H9 (cell line): ENCODE measurements around the gene TOMM22. TPM values are rescaled to one million over a fixed set of nuclear protein-coding genes. Genes with fewer than 3 reads are reported as not detected.
A peak's percentile ranks its signal among the peaks of the same experiment; 100 is the strongest.

Experiments
- DNase-seq: peaks from one replicate; pipeline ENCODE4 v3.0.0-alpha.2; 2017
- H2AFZ ChIP-seq: one replicate; pipeline ENCODE4 v1.6.1; 2013; ENCODE audit warnings: mild to moderate bottlenecking, low read length, control low read depth, moderate library complexity
- H2AK5ac ChIP-seq: 2 replicates; pipeline ENCODE4 v1.6.1; 2013; ENCODE audit warnings: low read length, control low read depth, mixed read lengths; ENCODE audit not compliant: insufficient read length
- H2BK120ac ChIP-seq: one replicate; pipeline ENCODE4 v1.6.1; 2013; ENCODE audit warnings: low read depth, mild to moderate bottlenecking, low read length, control low read depth, inconsistent platforms; ENCODE audit not compliant: poor library complexity, severe bottlenecking
- H2BK12ac ChIP-seq: 2 replicates; pipeline ENCODE4 v1.6.1; 2013; ENCODE audit warnings: low read length, control low read depth, mixed read lengths, low read depth; ENCODE audit not compliant: insufficient read length
- H2BK15ac ChIP-seq: 2 replicates; pipeline ENCODE4 v1.6.1; 2013; ENCODE audit warnings: low read depth, low read length, control low read depth
- H2BK20ac ChIP-seq: one replicate; pipeline ENCODE4 v1.6.1; 2013; ENCODE audit warnings: low read depth, mild to moderate bottlenecking, low read length, control low read depth, inconsistent platforms; ENCODE audit not compliant: poor library complexity, severe bottlenecking
- H2BK5ac ChIP-seq: 2 replicates; pipeline ENCODE4 v1.6.1; 2013; ENCODE audit warnings: low read length, control low read depth, mixed read lengths; ENCODE audit not compliant: insufficient read length
- H3K14ac ChIP-seq: 2 replicates; pipeline ENCODE4 v1.6.1; 2013; ENCODE audit warnings: low read length, control low read depth; ENCODE audit not compliant: insufficient read depth
- H3K18ac ChIP-seq: 2 replicates; pipeline ENCODE4 v1.6.1; 2013; ENCODE audit warnings: low read depth, mild to moderate bottlenecking, mixed read lengths, low read length, control low read depth; ENCODE audit not compliant: insufficient read length
- H3K23ac ChIP-seq: 2 replicates; pipeline ENCODE4 v1.6.1; 2013; ENCODE audit warnings: low read length, control low read depth, mixed read lengths, low read depth; ENCODE audit not compliant: insufficient read length
- H3K23me2 ChIP-seq: 2 replicates; pipeline ENCODE4 v1.6.1; 2013; ENCODE audit warnings: low read depth, mild to moderate bottlenecking, mixed read lengths, low read length, control low read depth; ENCODE audit not compliant: insufficient read length, poor library complexity, severe bottlenecking
- H3K27ac ChIP-seq: 2 replicates; pipeline ENCODE4 v1.5.1; 2013; ENCODE audit warnings: low read length, control low read depth, mixed read lengths, low read depth; ENCODE audit not compliant: insufficient read length
- H3K27me3 ChIP-seq: 2 replicates; pipeline ENCODE4 v1.6.1; 2013; ENCODE audit warnings: low read length, control low read depth, inconsistent platforms; ENCODE audit not compliant: insufficient read depth
- H3K4ac ChIP-seq: 2 replicates; pipeline ENCODE4 v1.6.1; 2013; ENCODE audit warnings: low read depth, mild to moderate bottlenecking, control low read depth, inconsistent platforms, low read length, moderate library complexity
- H3K4me1 ChIP-seq: 2 replicates; pipeline ENCODE4 v1.6.1; 2013; ENCODE audit warnings: low read length, control low read depth, inconsistent platforms; ENCODE audit not compliant: insufficient read depth
- H3K4me2 ChIP-seq: 2 replicates; pipeline ENCODE4 v1.6.1; 2013; ENCODE audit warnings: low read length, control low read depth, mixed read lengths; ENCODE audit not compliant: insufficient read length, insufficient read depth
- H3K56ac ChIP-seq: 2 replicates; pipeline ENCODE4 v1.6.1; 2013; ENCODE audit warnings: low read depth, mild to moderate bottlenecking, mixed read lengths, low read length, control low read depth; ENCODE audit not compliant: insufficient read length
- H3K79me1 ChIP-seq: 2 replicates; pipeline ENCODE4 v1.6.1; 2013; ENCODE audit warnings: low read depth, mild to moderate bottlenecking, moderate library complexity, low read length, control low read depth, inconsistent platforms; ENCODE audit not compliant: insufficient read depth, poor library complexity, severe bottlenecking
- H3K79me2 ChIP-seq: 2 replicates; pipeline ENCODE4 v1.6.1; 2013; ENCODE audit warnings: low read length, control low read depth, inconsistent platforms; ENCODE audit not compliant: insufficient read depth
- H3K9ac ChIP-seq: 2 replicates; pipeline ENCODE4 v1.6.1; 2013; ENCODE audit warnings: low read length, control low read depth, mixed read lengths; ENCODE audit not compliant: insufficient read length; ENCODE audit errors: extremely low read depth
- H3K9me3 ChIP-seq: one replicate; pipeline ENCODE4 v1.6.1; 2013; ENCODE audit warnings: low read depth, low read length, inconsistent platforms; ENCODE audit not compliant: control insufficient read depth
- H3T11ph ChIP-seq: one replicate; pipeline ENCODE4 v1.6.1; 2013; ENCODE audit warnings: mild to moderate bottlenecking, low read length, control low read depth, inconsistent platforms
- H4K20me1 ChIP-seq: one replicate; pipeline ENCODE4 v1.6.1; 2013; ENCODE audit not compliant: control insufficient read depth, insufficient read length, insufficient read depth
- H4K5ac ChIP-seq: 2 replicates; pipeline ENCODE4 v1.6.1; 2013; ENCODE audit warnings: low read depth, mild to moderate bottlenecking, mixed read lengths, low read length, control low read depth; ENCODE audit not compliant: insufficient read length
- H4K8ac ChIP-seq: replicated peaks from 2 replicates; pipeline ENCODE4 v1.6.1; 2013; ENCODE audit warnings: low read length, control low read depth, mixed read lengths, low read depth; ENCODE audit not compliant: insufficient read length
- H4K91ac ChIP-seq: 2 replicates; pipeline ENCODE4 v1.6.1; 2013; ENCODE audit warnings: low read depth, mild to moderate bottlenecking, moderate library complexity, mixed read lengths, low read length, control low read depth; ENCODE audit not compliant: insufficient read length
- H3K27ac Mint-ChIP-seq, 3 experiments: 2 replicates in 2 of 3; 3 replicates in 1 of 3; pipeline ENCODE4 v1.8.0; 2020 to 2021; ENCODE audit warnings: mixed read lengths in 3 of 3, mild to moderate bottlenecking in 1 of 3, moderate library complexity in 1 of 3
- H3K27me3 Mint-ChIP-seq: 2 replicates; pipeline ENCODE4 v1.8.0; 2021; ENCODE audit warnings: low read depth, mild to moderate bottlenecking, moderate library complexity, mixed read lengths
- H3K36me3 Mint-ChIP-seq, 3 experiments: 2 replicates in 2 of 3; 3 replicates in 1 of 3; pipeline ENCODE4 v1.8.0; 2020 to 2021; ENCODE audit warnings: low read depth in 3 of 3, mixed read lengths in 3 of 3; ENCODE audit not compliant: insufficient read depth in 1 of 3
- H3K4me1 Mint-ChIP-seq, 2 experiments: 2 replicates each; pipeline ENCODE4 v1.8.0; 2020; ENCODE audit warnings: mixed read lengths in 2 of 2
- H3K4me3 Mint-ChIP-seq, 2 experiments: 2 replicates in 1 of 2; 3 replicates in 1 of 2; pipeline ENCODE4 v1.8.0; 2020 to 2021; ENCODE audit warnings: mild to moderate bottlenecking in 2 of 2, mixed read lengths in 2 of 2, moderate library complexity in 1 of 2
- H3K9me3 Mint-ChIP-seq, 2 experiments: 2 replicates in 1 of 2; 3 replicates in 1 of 2; pipeline ENCODE4 v1.8.0; 2020; ENCODE audit warnings: mild to moderate bottlenecking in 2 of 2, mixed read lengths in 2 of 2, moderate library complexity in 1 of 2
- CTCF ChIP-seq: fragments of 200-600 bp; sonication (generic); conservative IDR thresholded peaks from 3 replicates; pipeline ENCODE4 v1.8.0; 2021; ENCODE audit warnings: antibody characterized with exemption, mild to moderate bottlenecking
- WGBS: extraction: QIAGEN DNeasy Blood & Tissue Kit; methylation state at CpG from one replicate; pipeline ENCODE4 v1.1.7; 2013; ENCODE audit warnings: missing lambda C conversion rate, low lambda C conversion rate, mixed read lengths; ENCODE audit not compliant: insufficient read length; ENCODE audit errors: extremely low coverage; 5-methylcytosine and 5-hydroxymethylcytosine counted together
- total RNA-seq: library from RNA; stranded (reverse); gene quantifications from 2 replicates; pipeline ENCODE4 v1.2.1, GENCODE V29; 2021

Gene TOMM22
- total RNA-seq, 1 experiment from 2014 or later, result 128 TPM

GRCh38 chr22:38675833-38676232 is 5.9 kb upstream of the TOMM22 start:
- Histone ChIP-seq H3K79me2 (no peaks in the 10 kb centered on the region), H4K8ac (no peak overlapping the region), H2BK20ac (no peak overlapping the region), H2BK5ac (no peak overlapping the region), H2AK5ac (no peak overlapping the region), H2AFZ (no peak overlapping the region), H4K5ac (no peak overlapping the region), H3K9ac (no peak overlapping the region), H3K9me3 (no peaks in the 10 kb centered on the region), H3K14ac (no peak overlapping the region), H3K23me2 (no peaks in the 10 kb centered on the region), H3K18ac (no peak overlapping the region), H2BK12ac (no peak overlapping the region), H4K91ac (no peak overlapping the region), H2BK120ac (no peak overlapping the region), H3K4me1 (no peaks in the 10 kb centered on the region), H4K20me1 (no peaks in the 10 kb centered on the region), H2BK15ac (no peak overlapping the region), H3K27ac (no peak overlapping the region), H3K4me2 (no peak overlapping the region), H3K79me1 (no peaks in the 10 kb centered on the region), H3K4ac (no peak overlapping the region), H3K27me3 (no peaks in the 10 kb centered on the region), H3K23ac (no peak overlapping the region), H3T11ph (no peak overlapping the region), H3K56ac (no peak overlapping the region)
- Mint-ChIP-seq H3K27me3 (no peaks in the 10 kb centered on the region), H3K4me3 (no peak overlapping the region), H3K9me3 (no peaks in the 10 kb centered on the region), H3K27ac (peak overlapping the region in 2 of 3 experiments; percentile 33 to 50; a peak in 2 of 7 replicates), H3K4me1 (no peaks in the 10 kb centered on the region), H3K36me3 (peaks cover 10 to 23% (median 19%) of the 10 kb centered on the region in 3 experiments; a peak in 6 of 7 replicates)
- TF ChIP-seq CTCF, result no peak
- no peak for DNase-seq
- WGBS, result no CpG with 5 or more reads among the region's 3 CpGs
